Stimulated activated naive B cell treated with anti-CD40 and anti-IgM and Interleukin-4, amounts not matched to agents 10 μg/mL and 1 μg/mL and 100 μg/mL, for 72 hours (primary cell): Measurements from ENCODE around the gene REEP3.

Experiments used
- ATAC-seq, 2 donors: fragments of 150-1000 bp; cut with Tn5 transposase; replicated peaks; 2 replicates each; pipeline ENCODE4 v1.10.0; 2021; ENCODE audit warnings: moderate library complexity in 1 of 2
- DNase-seq: peaks from one replicate; pipeline ENCODE4 v3.0.0; 2021
- H3K27ac Mint-ChIP-seq: one replicate; pipeline ENCODE4 v1.8.0; 2022; ENCODE audit warnings: mild to moderate bottlenecking, mixed read lengths
- H3K27me3 Mint-ChIP-seq, 2 donors: one replicate each; pipeline ENCODE4 v1.8.0; 2022; ENCODE audit warnings: mixed read lengths in 2 of 2
- H3K36me3 Mint-ChIP-seq, 2 donors: one replicate each; pipeline ENCODE4 v1.8.0; 2022; ENCODE audit warnings: mixed read lengths in 2 of 2, mild to moderate bottlenecking in 1 of 2
- H3K4me1 Mint-ChIP-seq, 2 donors: one replicate each; pipeline ENCODE4 v1.8.0; 2022; ENCODE audit warnings: mixed read lengths in 2 of 2, mild to moderate bottlenecking in 1 of 2
- H3K4me3 Mint-ChIP-seq, 2 donors: one replicate each; pipeline ENCODE4 v1.8.0; 2022; ENCODE audit warnings: mild to moderate bottlenecking in 2 of 2, mixed read lengths in 2 of 2, moderate library complexity in 1 of 2
- H3K9me3 Mint-ChIP-seq, 2 donors: one replicate each; pipeline ENCODE4 v1.8.0; 2022; ENCODE audit warnings: mixed read lengths in 2 of 2, mild to moderate bottlenecking in 1 of 2

The REEP3 gene

DNA sequence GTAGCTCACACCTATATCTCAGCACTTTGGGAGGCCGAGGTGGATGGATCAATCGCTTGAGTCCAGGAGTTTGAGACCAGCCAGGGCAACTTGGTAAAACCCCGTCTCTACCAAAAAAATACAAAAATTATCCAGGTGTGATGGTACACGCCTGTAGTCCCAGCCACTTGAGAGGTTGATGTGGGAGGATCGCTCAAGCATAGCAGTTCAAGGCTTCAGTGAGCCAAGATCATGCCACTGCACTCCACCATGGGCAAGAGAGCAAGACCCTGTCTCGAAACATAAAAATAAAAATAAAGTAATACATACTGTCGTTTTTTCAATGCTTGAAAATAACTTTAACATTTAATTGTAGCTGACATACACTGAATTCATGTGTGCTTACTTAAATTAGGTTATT is 57.3 kb downstream of the REEP3 start:
- DNase-seq (no peak), ATAC-seq (no peak)
- H3K4me1 Mint-ChIP-seq: peaks cover 0 to 2% of the 10 kb centered on the region in 2 donors
- no peaks in the 10 kb centered on the region for H3K9me3 Mint-ChIP-seq
- peaks cover 19 to 23% of the 10 kb centered on the region in 2 donors for H3K36me3 Mint-ChIP-seq
- no peak overlapping the region for H3K4me3 Mint-ChIP-seq
- no peak overlapping the region for H3K27ac Mint-ChIP-seq
- no peaks in the 10 kb centered on the region for H3K27me3 Mint-ChIP-seq

- ATAC-seq: no peak
- Mint-ChIP-seq H3K9me3 (no peaks in the 10 kb centered on the region), H3K27ac (no peak overlapping the region), H3K27me3 (no peaks in the 10 kb centered on the region), H3K4me1 (peaks cover 0 to 2% of the 10 kb centered on the region in 2 donors), H3K36me3 (peaks cover 19 to 23% of the 10 kb centered on the region in 2 donors), H3K4me3 (no peak overlapping the region)
- no peak for DNase-seq
These were observed 58.3 kb downstream of the REEP3 start for GRCh38 chr10:63579371-63580014.

DNA sequence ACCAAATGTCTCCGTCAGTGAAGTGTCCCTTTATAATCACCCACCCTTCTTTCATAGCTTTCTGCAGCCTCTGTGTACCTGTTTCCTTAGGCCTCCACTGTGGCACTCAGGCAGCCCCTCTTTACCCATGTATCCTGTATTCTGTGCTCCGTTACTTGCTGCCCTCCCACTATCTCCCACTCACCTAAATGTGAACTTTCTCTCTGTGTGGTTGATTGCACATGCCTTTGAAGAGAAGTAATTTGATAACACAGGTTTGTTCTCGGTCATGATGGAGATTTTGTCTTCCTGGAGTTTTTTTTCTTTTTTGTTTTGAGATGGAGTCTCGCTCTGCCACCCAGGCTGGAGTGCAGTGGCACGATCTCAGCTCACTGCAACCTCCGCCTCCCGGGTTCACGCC is 61.5 kb downstream of the REEP3 start:
- no peaks in the 10 kb centered on the region for H3K27me3 Mint-ChIP-seq
- H3K4me1 Mint-ChIP-seq: peaks cover 0 to 2% of the 10 kb centered on the region in 2 donors
- no peak overlapping the region for H3K27ac Mint-ChIP-seq
- no peak for DNase-seq
- no peak overlapping the region for H3K4me3 Mint-ChIP-seq
- H3K36me3 Mint-ChIP-seq: peaks cover 6 to 7% of the 10 kb centered on the region in 2 donors
- no peaks in the 10 kb centered on the region for H3K9me3 Mint-ChIP-seq
- no peak for ATAC-seq

DNA sequence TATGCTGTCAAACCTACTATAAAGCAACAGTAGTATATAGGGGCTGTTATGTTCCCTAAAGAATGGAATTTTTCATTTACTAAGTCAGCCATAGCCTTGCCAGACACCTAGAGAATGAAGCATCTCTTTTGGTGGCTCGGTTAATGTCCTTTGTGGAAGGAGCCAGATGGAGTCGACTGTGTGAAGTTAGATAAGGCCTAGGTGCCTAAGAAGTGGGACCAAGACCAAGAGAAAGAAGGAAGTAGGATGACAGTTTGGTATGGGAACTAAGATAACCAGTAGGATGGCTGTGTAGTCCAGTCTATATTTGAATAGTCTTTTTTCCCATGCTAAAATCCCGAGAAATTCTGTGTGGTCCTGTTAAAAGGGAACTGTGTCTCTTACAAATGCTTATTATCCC is 62.2 kb downstream of the REEP3 start:
- Mint-ChIP-seq H3K27me3 (no peaks in the 10 kb centered on the region), H3K27ac (no peak overlapping the region), H3K9me3 (no peaks in the 10 kb centered on the region), H3K36me3 (peaks cover 4 to 5% of the 10 kb centered on the region in 2 donors), H3K4me1 (peaks cover 0 to 2% of the 10 kb centered on the region in 2 donors), H3K4me3 (no peak overlapping the region)
- no peak for DNase-seq
- no peak for ATAC-seq

- no peak for DNase-seq
- Mint-ChIP-seq H3K4me3 (no peak overlapping the region), H3K27me3 (no peaks in the 10 kb centered on the region), H3K27ac (no peak overlapping the region), H3K9me3 (no peaks in the 10 kb centered on the region), H3K4me1 (no peaks in the 10 kb centered on the region), H3K36me3 (peaks cover 4 to 5% of the 10 kb centered on the region in 2 donors)
- ATAC-seq: no peak
These were observed 62.9 kb downstream of the REEP3 start for GRCh38 chr10:63583909-63584724.

GRCh38 chr10:63584725-63585035 is 63.5 kb downstream of the REEP3 start:
- H3K4me3 Mint-ChIP-seq: no peak overlapping the region
- ATAC-seq: no peak
- no peaks in the 10 kb centered on the region for H3K4me1 Mint-ChIP-seq
- H3K36me3 Mint-ChIP-seq: peaks cover 4 to 9% of the 10 kb centered on the region in 2 donors
- DNase-seq: no peak
- H3K27me3 Mint-ChIP-seq: no peaks in the 10 kb centered on the region
- no peaks in the 10 kb centered on the region for H3K9me3 Mint-ChIP-seq
- no peak overlapping the region for H3K27ac Mint-ChIP-seq

DNA sequence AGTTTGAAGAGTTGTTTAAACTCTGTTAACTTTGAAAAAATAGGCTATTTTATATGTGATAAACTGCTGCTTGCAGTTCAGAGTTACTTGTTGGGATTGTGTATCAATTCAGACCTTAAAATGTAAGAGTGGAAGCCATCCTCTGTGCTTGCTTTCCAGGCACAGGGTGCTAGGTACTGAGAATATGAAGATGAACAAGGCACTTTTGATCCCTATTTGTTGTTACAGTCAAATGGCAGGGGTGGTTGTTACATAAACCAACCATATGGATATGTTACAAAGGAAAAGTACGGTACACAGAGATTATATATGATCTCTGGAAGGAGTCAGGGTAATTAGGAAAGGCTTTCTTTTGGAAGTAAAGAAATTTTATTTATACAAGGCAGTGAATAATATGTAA is 63.8 kb downstream of the REEP3 start:
- Mint-ChIP-seq H3K27ac (no peak overlapping the region), H3K4me3 (no peak overlapping the region), H3K27me3 (no peaks in the 10 kb centered on the region), H3K36me3 (peaks cover 4 to 9% of the 10 kb centered on the region in 2 donors), H3K9me3 (no peaks in the 10 kb centered on the region), H3K4me1 (no peaks in the 10 kb centered on the region)
- DNase-seq: no peak
- no peak for ATAC-seq

- no peak for ATAC-seq
- H3K27ac Mint-ChIP-seq: no peak overlapping the region
- peaks cover 4 to 9% of the 10 kb centered on the region in 2 donors for H3K36me3 Mint-ChIP-seq
- no peak overlapping the region for H3K4me3 Mint-ChIP-seq
- H3K27me3 Mint-ChIP-seq: no peaks in the 10 kb centered on the region
- no peaks in the 10 kb centered on the region for H3K4me1 Mint-ChIP-seq
- no peaks in the 10 kb centered on the region for H3K9me3 Mint-ChIP-seq
- no peak for DNase-seq
These were observed 64.8 kb downstream of the REEP3 start for GRCh38 chr10:63586043-63586442.

DNA sequence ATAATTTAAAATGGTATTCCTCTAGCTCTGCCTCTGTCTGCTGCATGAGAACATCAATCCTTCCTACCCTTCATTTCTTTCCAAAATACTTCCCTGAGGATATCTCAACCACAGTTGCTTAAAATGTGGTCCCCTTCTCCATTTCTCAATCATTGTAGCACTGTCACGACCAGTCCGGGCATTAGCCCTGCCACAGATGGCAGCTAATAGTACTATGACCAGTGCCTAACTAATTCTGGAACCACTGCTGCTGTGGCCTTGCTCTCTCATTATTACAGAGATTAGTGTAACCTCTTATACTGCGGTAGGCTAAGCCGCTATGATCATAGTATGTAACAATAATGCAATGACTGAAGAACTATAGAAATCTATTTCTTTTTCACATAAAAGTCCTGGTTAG is 66.0 kb downstream of the REEP3 start:
- H3K4me3 Mint-ChIP-seq: no peak overlapping the region
- no peak overlapping the region for H3K27ac Mint-ChIP-seq
- H3K4me1 Mint-ChIP-seq: no peaks in the 10 kb centered on the region
- DNase-seq (no peak), ATAC-seq (no peak)
- peaks cover 4 to 9% of the 10 kb centered on the region in 2 donors for H3K36me3 Mint-ChIP-seq
- no peaks in the 10 kb centered on the region for H3K9me3 Mint-ChIP-seq
- H3K27me3 Mint-ChIP-seq: no peaks in the 10 kb centered on the region

- Mint-ChIP-seq H3K4me1 (no peaks in the 10 kb centered on the region), H3K4me3 (no peak overlapping the region), H3K27ac (no peak overlapping the region), H3K27me3 (no peaks in the 10 kb centered on the region), H3K36me3 (peaks cover 0 to 6% of the 10 kb centered on the region in 2 donors), H3K9me3 (no peaks in the 10 kb centered on the region)
- no peak for DNase-seq
- ATAC-seq: no peak
These were observed 67.4 kb downstream of the REEP3 start for GRCh38 chr10:63588436-63589167.

- Mint-ChIP-seq H3K27me3 (no peaks in the 10 kb centered on the region), H3K9me3 (no peaks in the 10 kb centered on the region), H3K36me3 (peaks cover 11 to 26% of the 10 kb centered on the region in 2 donors)
These were observed 70.6 kb downstream of the REEP3 start for GRCh38 chr10:63591600-63592379.

DNA sequence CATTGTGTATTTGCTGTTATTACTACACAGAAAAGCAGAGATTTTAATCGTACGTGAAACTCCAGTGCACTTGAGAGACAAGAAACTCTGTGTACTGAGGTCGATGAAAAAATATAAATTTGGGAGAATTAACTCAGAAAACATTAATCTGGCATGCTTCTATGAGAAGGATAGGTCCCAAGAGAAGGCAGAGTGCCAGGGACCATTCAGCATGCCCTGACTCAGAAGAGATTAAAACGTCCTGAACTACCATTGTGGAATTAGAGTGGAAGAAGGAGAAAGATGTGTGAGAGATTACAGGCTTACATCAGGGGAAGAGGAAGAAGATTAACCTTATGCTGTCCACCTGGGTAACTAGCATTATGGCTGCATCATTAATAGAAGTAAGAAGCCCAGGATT is 72.4 kb downstream of the REEP3 start:
- H3K27me3 Mint-ChIP-seq: no peaks in the 10 kb centered on the region
- no peak overlapping the region for H3K4me3 Mint-ChIP-seq
- peaks cover 0 to 4% of the 10 kb centered on the region in 2 donors for H3K4me1 Mint-ChIP-seq
- H3K36me3 Mint-ChIP-seq: peaks cover 15 to 34% of the 10 kb centered on the region in 2 donors
- no peak overlapping the region for H3K27ac Mint-ChIP-seq
- DNase-seq (no peak), ATAC-seq (no peak)
- no peaks in the 10 kb centered on the region for H3K9me3 Mint-ChIP-seq

More at GRCh38 chr10:63591600-63592379, 70.6 kb downstream of the REEP3 start:
- Mint-ChIP-seq H3K4me1 (peaks cover 0 to 4% of the 10 kb centered on the region in 2 donors), H3K27ac (no peak overlapping the region), H3K4me3 (no peak overlapping the region)
- ATAC-seq (no peak), DNase-seq (no peak)

DNA sequence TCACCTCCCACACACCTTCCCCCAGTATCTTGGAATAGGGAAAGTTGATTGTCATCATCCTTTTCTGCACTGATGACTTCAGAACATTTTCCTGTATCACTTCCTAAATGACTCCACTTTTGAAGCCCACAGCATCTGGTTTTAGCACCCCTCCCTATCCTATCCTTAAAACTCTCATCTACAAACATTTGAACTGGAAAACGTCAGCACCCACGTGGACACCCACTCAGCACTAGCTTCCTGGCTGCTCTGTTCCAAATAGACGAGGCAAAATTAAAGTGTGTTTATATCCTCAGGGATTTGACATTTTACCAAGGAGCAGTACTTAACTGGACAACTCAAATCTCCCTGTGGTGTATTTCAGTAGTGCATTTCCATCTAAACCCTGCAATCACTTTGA is 73.9 kb downstream of the REEP3 start:
- H3K9me3 Mint-ChIP-seq: no peaks in the 10 kb centered on the region
- H3K27ac Mint-ChIP-seq: no peak overlapping the region
- no peaks in the 10 kb centered on the region for H3K27me3 Mint-ChIP-seq
- peaks cover 0 to 5% of the 10 kb centered on the region in 2 donors for H3K4me1 Mint-ChIP-seq
- H3K4me3 Mint-ChIP-seq: no peak overlapping the region
- DNase-seq (no peak), ATAC-seq (no peak)
- peaks cover 19 to 34% of the 10 kb centered on the region in 2 donors for H3K36me3 Mint-ChIP-seq

- H3K27ac Mint-ChIP-seq: no peak overlapping the region
- ATAC-seq (no peak), DNase-seq (no peak)
- no peaks in the 10 kb centered on the region for H3K27me3 Mint-ChIP-seq
- no peaks in the 10 kb centered on the region for H3K9me3 Mint-ChIP-seq
- H3K4me1 Mint-ChIP-seq: peaks cover 0 to 6% of the 10 kb centered on the region in 2 donors
- peaks cover 20 to 45% of the 10 kb centered on the region in 2 donors for H3K36me3 Mint-ChIP-seq
- H3K4me3 Mint-ChIP-seq: no peak overlapping the region
These were observed 75.7 kb downstream of the REEP3 start for GRCh38 chr10:63596924-63597323.
